ENCODE measurements around the gene DEFB108B.
"Not testable (repeated sequence)": the region's sequence is repeated elsewhere in the genome, so short reads cannot be mapped to it uniquely, and the experiment has no call there.

DNA sequence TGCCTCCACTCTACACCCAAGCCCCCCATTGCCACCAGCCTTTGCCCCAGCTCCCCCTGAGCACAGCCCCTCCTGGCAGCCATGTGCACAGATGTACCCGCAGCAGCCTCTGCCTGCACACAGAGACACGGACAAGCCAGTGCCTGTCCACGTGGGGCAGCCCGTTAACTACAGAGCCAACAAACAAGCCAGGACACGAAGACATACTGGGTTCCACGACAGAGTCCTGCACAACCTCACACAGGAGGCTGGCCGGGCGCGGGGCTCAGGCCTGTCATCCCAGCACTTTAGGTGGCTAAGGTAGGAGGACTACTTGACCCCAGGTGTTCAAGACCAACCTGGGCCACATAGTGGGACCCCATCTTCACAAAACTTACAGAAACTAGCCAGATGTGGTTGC is 36.2 kb upstream of the DEFB108B start:
- not testable (repeated sequence) for TF ChIP-seq CTCF, EP300, POLR2A (IDR thresholded peaks at IDR 0.05)
